Adrenal gland (tissue), 12 donors: ENCODE measurements around the gene DEFB126. TPM values are rescaled to one million over a fixed set of nuclear protein-coding genes. Genes with fewer than 3 reads are reported as not detected.

ENCODE experiments used
- DNase-seq, 7 donors: peaks; one replicate each; pipeline ENCODE4 v3.0.0-alpha.2; 2019 to 2020
- H3K27ac ChIP-seq, 5 donors: fragments of 200-600 bp; sonication (generic) in 4 of 5; 1 replicate in 3 of 5; 2 replicates in 2 of 5; pipeline versions ENCODE4 v1.5.1 to v1.8.0; 2016 to 2020; ENCODE audit warnings: mild to moderate bottlenecking in 1 of 5
- H3K27me3 ChIP-seq: fragments of 200-600 bp; 2 replicates; pipeline ENCODE4 v1.8.0; 2021
- H3K36me3 ChIP-seq, 2 donors: fragments of 200-600 bp; replicated peaks in 1 of 2; 1 replicate in 1 of 2; 2 replicates in 1 of 2; pipeline versions ENCODE4 v1.5.1 to v1.8.0; 2018 to 2022
- H3K4me1 ChIP-seq, 2 donors: fragments of 200-600 bp; replicated peaks in 1 of 2; 1 replicate in 1 of 2; 2 replicates in 1 of 2; pipeline versions ENCODE4 v1.5.1 to v1.8.0; 2018 to 2021
- H3K4me3 ChIP-seq, 4 donors: fragments of 200-600 bp; sonication (generic) in 3 of 4; one replicate each; pipeline ENCODE4 v1.5.1; 2016 to 2018
- H3K9me3 ChIP-seq, 3 donors: fragments of 200-600 bp; sonication (generic) in 1 of 3; replicated peaks in 1 of 3; 1 replicate in 2 of 3; 2 replicates in 1 of 3; pipeline versions ENCODE4 v1.5.1 to v1.8.0; 2016 to 2021
- CTCF ChIP-seq, 6 experiments: fragments of 450-650 bp in 4 of 6; fragments of 200-600 bp in 2 of 6; sonication (generic) in 1 of 6; IDR thresholded peaks; 1 replicate in 5 of 6; 2 replicates in 1 of 6; pipeline versions ENCODE4 v1.5.1 to v1.8.0; 2016 to 2021; ENCODE audit warnings: antibody characterized with exemption in 6 of 6, mild to moderate bottlenecking in 2 of 6, moderate library complexity in 1 of 6
- POLR2A ChIP-seq, 2 donors: fragments of 450-650 bp; IDR thresholded peaks; one replicate each; pipeline ENCODE4 v1.6.1; 2017; ENCODE audit warnings: antibody characterized with exemption in 2 of 2, mild to moderate bottlenecking in 2 of 2, moderate library complexity in 1 of 2
- WGBS, 4 donors: extraction: QIAGEN DNeasy Blood & Tissue Kit in 2 of 4; methylation state at CpG; one replicate each; pipeline versions ENCODE4 v1.1.5 to v1.1.7; 2013 to 2017; 5-methylcytosine and 5-hydroxymethylcytosine counted together
- intact Hi-C, 2 donors: fragments of 100-400 bp; cut with DNase I; formaldehyde crosslinking; loops; one replicate each; pipeline versions ENCODE4 v1.14.1 to v1.15.0; 2022 to 2023
- polyA plus RNA-seq, 3 donors: library from polyadenylated mRNA; stranded (reverse); fragments of 200-250 nt in 2 of 3; fragments of 350-450 nt in 1 of 3; fragmentation: Illumina TruSeq in 1 of 3; extraction: RNeasy Lipid Tissue Mini Kit (QIAGEN cat#74804) in 1 of 3; gene quantifications; one replicate each; pipeline ENCODE4 v1.2.3, GENCODE V29; 2013 to 2014
- total RNA-seq, 9 donors: library from RNA; depleted of rRNA in 4 of 9; stranded (reverse); fragments of >200 nt in 4 of 9; fragments of 120-200 nt in 1 of 9; fragmentation: NEBNext Ultra II Directional in 1 of 9; extraction: Animal tissue kit (Norgen Biotek cat#: 25700) in 1 of 9; gene quantifications; one replicate each; pipeline versions ENCODE4 v1.1.0 to v1.2.4, GENCODE V29; 2013 to 2023
- donor health status: healthy with polysubstance abuse.
- donor health status: Bipolar disorder and iron deficiency.
- donor health status: DM: yes; HTN: yes; CAD: no.
- donor health status: DM: no; HTN: no; CAD: no.
- donor health status: DM: no; HTN: no; CAD: no.
- donor health status: DM: yes; HTN: yes; CAD: no.

DEFB126 gene
- total and polyA plus RNA-seq, 12 donors: not detected

- H3K4me3 ChIP-seq: no peak overlapping the region
- WGBS, 4 donors: 40 to 58% (median 52%) methylated on average over 2 of the region's 2 CpGs
- no peaks in the 10 kb centered on the region for H3K36me3 ChIP-seq
- peaks cover 16% of the 10 kb centered on the region for H3K27me3 ChIP-seq
- H3K27ac ChIP-seq: no peak overlapping the region
- H3K4me1 ChIP-seq: no peaks in the 10 kb centered on the region
- no peaks in the 10 kb centered on the region for H3K9me3 ChIP-seq
- intact Hi-C loops: no loop called here
- TF ChIP-seq CTCF (IDR thresholded peaks at IDR 0.05): no peak
- TF ChIP-seq POLR2A (IDR thresholded peaks at IDR 0.05): no peak
- DNase-seq: no peak
Measured at GRCh38 chr20:145877-146276, 3.5 kb downstream of the DEFB126 start.

- no peak for DNase-seq
- H3K9me3 ChIP-seq: no peaks in the 10 kb centered on the region
- no peak overlapping the region for H3K4me3 ChIP-seq
- 59 to 77% (median 68%) methylated on average over 1 of the region's 1 CpG for WGBS, 4 donors
- intact Hi-C loops: no loop called here
- no peak overlapping the region for H3K27ac ChIP-seq
- TF ChIP-seq POLR2A (IDR thresholded peaks at IDR 0.05): no peak
- TF ChIP-seq CTCF (IDR thresholded peaks at IDR 0.05): no peak
- H3K36me3 ChIP-seq: no peaks in the 10 kb centered on the region
- H3K27me3 ChIP-seq: peaks cover 4% of the 10 kb centered on the region
- H3K4me1 ChIP-seq: no peaks in the 10 kb centered on the region
Measured at GRCh38 chr20:152131-152530, 9.7 kb downstream of the DEFB126 start.

- Histone ChIP-seq H3K27ac (no peak within 1 kb of the TSS), H3K4me1 (no peaks in the 10 kb centered on the region), H3K27me3 (peaks cover 5% of the 10 kb centered on the region), H3K4me3 (no peak within 1 kb of the TSS), H3K9me3 (no peaks in the 10 kb centered on the region), H3K36me3 (no peaks in the 10 kb centered on the region)
- TF ChIP-seq CTCF (IDR thresholded peaks at IDR 0.05) (no peak), POLR2A (IDR thresholded peaks at IDR 0.05) (no peak)
- intact Hi-C loops: no loop called here
- WGBS, 4 donors: 81 to 93% (median 91%) methylated on average over 4 to 5 of the region's 5 CpGs
- DNase-seq: no peak
Measured at GRCh38 chr20:157154-157553, 14.8 kb downstream of the DEFB126 start, which contains the start of gene DEFB127. Gene DEFB127, plus strand, starts transcription at chr20:157454. Its CDS starts 91 bp downstream, at chr20:157545.

GRCh38 chr20:164618-165017 is 22.2 kb downstream of the DEFB126 start:
- Histone ChIP-seq H3K9me3 (no peaks in the 10 kb centered on the region), H3K4me1 (no peaks in the 10 kb centered on the region), H3K4me3 (no peak overlapping the region), H3K27me3 (no peaks in the 10 kb centered on the region), H3K36me3 (no peaks in the 10 kb centered on the region), H3K27ac (no peak overlapping the region)
- intact Hi-C loops: no loop called here
- TF ChIP-seq CTCF (IDR thresholded peaks at IDR 0.05): no peak
- TF ChIP-seq POLR2A (IDR thresholded peaks at IDR 0.05): no peak
- WGBS, 4 donors: 38 to 59% (median 42%) methylated on average over 3 of the region's 3 CpGs
- DNase-seq: no peak
